ENCODE data around the gene MNS1. TPM values are rescaled to one million over a fixed set of nuclear protein-coding genes. Genes with fewer than 3 reads are reported as not detected.
"Not testable (repeated sequence)": the region's sequence is repeated elsewhere in the genome, so short reads cannot be mapped to it uniquely, and the experiment has no call there.

Gene MNS1
- total RNA-seq, 3 donors from 2014 or later, result 0.61 to 1.7 (median 1.2) TPM

DNA sequence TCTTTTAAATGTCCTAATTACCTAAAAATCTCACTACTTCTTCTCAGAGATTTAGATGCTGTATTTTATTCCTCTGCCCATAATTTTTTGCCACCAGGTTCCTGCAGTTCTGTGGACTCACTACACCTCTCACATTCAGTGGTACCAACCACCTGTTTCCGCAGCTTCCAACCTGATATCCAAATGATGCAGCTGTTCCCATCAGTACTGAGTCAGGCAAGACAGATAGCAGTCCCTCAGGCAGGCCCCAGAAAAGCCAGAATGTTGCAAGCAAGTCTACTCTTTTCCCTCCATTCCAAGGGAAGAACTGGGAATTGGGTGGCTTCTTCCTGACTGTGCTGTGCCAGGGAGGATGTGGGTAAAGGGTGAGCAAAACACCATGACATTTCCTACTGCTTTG, 39.0 kb downstream of the MNS1 start:
- intact Hi-C loops (cut with DNase I, micrococcal nuclease), result loop anchor here in 1 of 2 donors (10.0 kb wide), 1 partner anchor 181 kb away; the partner anchor contains the start of gene RFX7
- no peak for TF ChIP-seq CTCF (IDR thresholded peaks at IDR 0.05)
- Histone ChIP-seq H3K36me3 (ENCODE audit: low read depth) (no peaks in the 10 kb centered on the region), H3K4me1 (ENCODE audit: low read depth) (no peaks in the 10 kb centered on the region), H3K9me3 (no peaks in the 10 kb centered on the region), H3K4me3 (no peak overlapping the region)
- ATAC-seq (no peak), DNase-seq (no peak)

GRCh38 chr15:56425276-56425675, 39.7 kb downstream of the MNS1 start:
- no peak for ATAC-seq
- H3K4me1 ChIP-seq (ENCODE audit: low read depth), result no peaks in the 10 kb centered on the region
- no peak for DNase-seq
- intact Hi-C loops (cut with DNase I, micrococcal nuclease), result loop anchor here in 1 of 2 donors (10.0 kb wide), 1 partner anchor 180 kb away; the partner anchor contains the start of gene RFX7
- no peaks in the 10 kb centered on the region for H3K9me3 ChIP-seq
- H3K4me3 ChIP-seq, result no peak overlapping the region
- no peaks in the 10 kb centered on the region for H3K36me3 ChIP-seq (ENCODE audit: low read depth)
- TF ChIP-seq CTCF (IDR thresholded peaks at IDR 0.05), result no peak

- H3K4me3 ChIP-seq; H3K4me1 ChIP-seq (ENCODE audit: low read depth); H3K9me3 ChIP-seq; DNase-seq; ATAC-seq; H3K36me3 ChIP-seq (ENCODE audit: low read depth); intact Hi-C loops (cut with DNase I, micrococcal nuclease): not testable (repeated sequence)
Observed at GRCh38 chr15:56413114-56413733, 51.7 kb downstream of the MNS1 start.

DNA sequence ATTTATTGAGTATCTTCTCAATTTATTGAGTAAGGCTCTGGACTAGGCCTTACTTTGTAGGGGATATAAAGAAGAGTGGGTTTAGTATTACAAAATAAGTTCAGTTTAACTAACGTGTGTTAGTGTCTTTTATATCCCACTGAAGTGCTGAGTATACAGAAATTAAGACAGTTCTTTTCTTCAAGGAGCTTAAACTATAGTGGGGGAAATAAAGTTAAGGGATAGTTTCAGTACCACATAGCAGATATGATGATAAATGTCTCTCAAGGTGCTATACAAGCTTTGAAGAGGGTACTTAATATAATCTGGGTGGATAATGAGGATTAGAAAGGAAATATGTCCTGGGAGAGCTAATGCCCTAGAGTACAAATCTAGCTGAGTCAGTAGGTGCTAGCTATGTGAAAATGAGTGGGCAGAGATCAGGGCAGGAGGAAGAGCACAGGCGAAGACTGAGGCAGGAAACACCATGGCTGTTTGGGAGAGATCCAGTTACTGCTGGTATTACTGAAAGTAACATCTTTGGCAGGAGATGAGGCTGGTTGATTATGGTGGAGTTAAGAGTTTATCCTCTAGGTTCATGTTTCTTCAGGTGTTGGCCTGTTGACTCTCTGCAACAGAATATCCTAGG, 53.7 kb downstream of the MNS1 start:
- H3K4me1 ChIP-seq (ENCODE audit: low read depth), result no peaks in the 10 kb centered on the region
- no peak for TF ChIP-seq CTCF (IDR thresholded peaks at IDR 0.05)
- H3K4me3 ChIP-seq, result no peak overlapping the region
- no peaks in the 10 kb centered on the region for H3K36me3 ChIP-seq (ENCODE audit: low read depth)
- intact Hi-C loops (cut with DNase I, micrococcal nuclease), result no loop called here
- no peaks in the 10 kb centered on the region for H3K9me3 ChIP-seq
- DNase-seq, result no peak
- no peak for ATAC-seq

DNA sequence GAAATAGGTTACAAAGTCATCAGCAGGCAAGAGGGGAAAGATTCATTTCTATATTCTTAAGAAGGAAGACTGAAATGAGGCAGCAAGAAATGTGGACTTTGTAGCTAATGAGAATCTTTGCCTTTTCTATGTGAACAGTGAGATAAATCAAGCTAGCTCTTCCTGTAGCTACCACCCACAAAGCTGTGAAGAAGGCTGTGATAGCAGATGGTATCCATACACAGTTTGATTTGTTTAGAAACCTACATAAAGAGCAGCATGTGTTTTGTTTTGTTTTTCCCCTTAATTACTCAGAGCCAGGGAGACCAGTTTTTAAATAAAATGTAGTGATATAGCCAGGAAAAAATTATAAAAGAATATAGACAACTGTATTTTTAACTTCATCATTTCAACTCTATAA, 54.2 kb downstream of the MNS1 start:
- Histone ChIP-seq H3K4me1 (ENCODE audit: low read depth) (no peaks in the 10 kb centered on the region), H3K36me3 (ENCODE audit: low read depth) (no peaks in the 10 kb centered on the region), H3K4me3 (no peak overlapping the region), H3K9me3 (no peaks in the 10 kb centered on the region)
- DNase-seq (no peak), ATAC-seq (no peak)
- TF ChIP-seq CTCF (IDR thresholded peaks at IDR 0.05), result no peak
- intact Hi-C loops (cut with DNase I, micrococcal nuclease), result no loop called here

DNA sequence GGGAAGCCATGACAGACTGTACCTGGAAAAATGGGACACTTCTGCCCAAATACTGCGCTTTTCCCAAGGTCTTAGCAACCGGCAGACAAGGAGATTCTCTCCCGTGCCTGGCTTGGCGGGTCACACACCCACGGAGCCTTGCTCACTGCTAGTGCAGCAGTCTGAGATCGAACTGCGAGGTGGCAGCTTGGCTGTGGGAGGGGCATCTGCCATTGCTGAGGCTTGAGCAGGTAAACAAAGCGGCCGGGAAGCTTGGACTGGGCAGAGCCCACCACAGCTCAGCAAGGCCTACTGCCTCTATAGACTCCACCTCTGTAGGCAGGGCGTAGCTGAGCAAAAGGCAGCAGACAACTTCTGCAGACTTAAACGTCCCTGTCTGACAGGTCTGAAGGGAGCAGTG, 65.7 kb downstream of the MNS1 start:
- ATAC-seq; H3K9me3 ChIP-seq; intact Hi-C loops (cut with DNase I, micrococcal nuclease); H3K4me1 ChIP-seq (ENCODE audit: low read depth); H3K4me3 ChIP-seq; DNase-seq; H3K36me3 ChIP-seq (ENCODE audit: low read depth): not testable (repeated sequence)

GRCh38 chr15:56397325-56397724, 67.6 kb downstream of the MNS1 start:
- ATAC-seq; DNase-seq; H3K4me3 ChIP-seq; intact Hi-C loops (cut with DNase I, micrococcal nuclease); H3K9me3 ChIP-seq; H3K36me3 ChIP-seq (ENCODE audit: low read depth); H3K4me1 ChIP-seq (ENCODE audit: low read depth): not testable (repeated sequence)
